OCI-LY7 (cell line): ENCODE measurements around the gene OTOP1. TPM values are rescaled to one million over a fixed set of nuclear protein-coding genes. Genes with fewer than 3 reads are reported as not detected.

ENCODE experiments used
- BruUV-seq: library from RNA; stranded (reverse); fragments of 400-500 nt; replicated peaks from 2 replicates; lab custom pipeline; 2021; lab: Mats Ljungman, UMichigan
- CTCF ChIA-PET: fragments of 300-600 bp; sonication (Branson Sonifier 250); formaldehyde crosslinking; loops from one replicate; lab custom pipeline; 2022; ENCODE audit warnings: antibody characterized with exemption; ENCODE audit not compliant: unreplicated experiment; lab: Charles Lee
- POLR2A ChIA-PET: fragments of 300-600 bp; sonication (Branson Sonifier 250); formaldehyde crosslinking; loops from one replicate; lab custom pipeline; 2022; ENCODE audit warnings: antibody characterized with exemption; lab: Charles Lee
- DNase-seq: peaks from one replicate; pipeline ENCODE4 v3.0.0-alpha.2; 2015; ENCODE audit warnings: low spot score
- H2AFZ ChIP-seq: fragments of 200-600 bp; sonication (generic), shearing (Covaris generic); 2 replicates; pipeline ENCODE4 v1.6.1; 2014; ENCODE audit warnings: mild to moderate bottlenecking, antibody characterized with exemption, low read length, moderate library complexity
- H3K27ac ChIP-seq: fragments of 200-600 bp; sonication (generic); 2 replicates; pipeline ENCODE4 v1.5.1; 2014; ENCODE audit warnings: mixed run types, low read depth, mild to moderate bottlenecking, moderate library complexity, low read length, inconsistent platforms; ENCODE audit not compliant: poor library complexity, severe bottlenecking
- H3K36me3 ChIP-seq: fragments of 200-600 bp; sonication (generic); 2 replicates; pipeline ENCODE4 v1.6.1; 2014; ENCODE audit warnings: mild to moderate bottlenecking, antibody characterized with exemption, low read length, moderate library complexity, mixed read lengths; ENCODE audit not compliant: insufficient read depth
- H3K4me1 ChIP-seq: fragments of 200-600 bp; sonication (generic); 2 replicates; pipeline ENCODE4 v1.5.1; 2014; ENCODE audit warnings: mild to moderate bottlenecking, low read length; ENCODE audit not compliant: insufficient read depth, poor library complexity, severe bottlenecking
- H3K4me2 ChIP-seq: fragments of 200-600 bp; sonication (generic); 2 replicates; pipeline ENCODE4 v1.6.1; 2014; ENCODE audit warnings: mild to moderate bottlenecking, low read length
- H3K4me3 ChIP-seq: fragments of 200-600 bp; sonication (generic); 2 replicates; pipeline ENCODE4 v1.5.1; 2014; ENCODE audit warnings: mild to moderate bottlenecking, low read depth, low read length; ENCODE audit not compliant: poor library complexity, severe bottlenecking
- H3K79me2 ChIP-seq: fragments of 200-600 bp; sonication (generic); 2 replicates; pipeline ENCODE4 v1.6.1; 2016; ENCODE audit warnings: low read depth, mild to moderate bottlenecking, low read length, moderate library complexity, mixed read lengths; ENCODE audit not compliant: insufficient read depth
- H3K9me2 ChIP-seq: fragments of 200-600 bp; sonication (generic); 2 replicates; pipeline ENCODE4 v1.6.1; 2016; ENCODE audit warnings: mild to moderate bottlenecking, low read length, mixed read lengths; ENCODE audit not compliant: insufficient read depth
- H3K9me3 ChIP-seq: fragments of 200-600 bp; sonication (generic); 2 replicates; pipeline ENCODE4 v1.6.1; 2014; ENCODE audit warnings: mild to moderate bottlenecking, mixed run types, low read length, mixed read lengths
- H4K20me1 ChIP-seq: fragments of 200-600 bp; sonication (generic); 2 replicates; pipeline ENCODE4 v1.6.1; 2014; ENCODE audit warnings: mild to moderate bottlenecking, antibody characterized with exemption, low read length, moderate library complexity, mixed read lengths; ENCODE audit not compliant: insufficient read depth
- CTCF ChIP-seq: fragments of 200-600 bp; sonication (generic); conservative IDR thresholded peaks from 2 replicates; pipeline ENCODE4 v1.5.1; 2014; ENCODE audit warnings: mild to moderate bottlenecking, antibody characterized with exemption, low read length, moderate library complexity, mixed read lengths
- EZH2phosphoT487 ChIP-seq: fragments of 200-600 bp; sonication (generic); IDR thresholded peaks from 2 replicates; pipeline ENCODE4 v1.6.1; 2018; ENCODE audit warnings: low read depth, borderline replicate concordance, mild to moderate bottlenecking, mixed run types, antibody characterized with exemption, low read length, moderate library complexity, mixed read lengths
- intact Hi-C: fragments of 100-400 bp; cut with micrococcal nuclease; formaldehyde crosslinking; loops from one replicate; pipeline ENCODE4 v1.10.0; 2022; ENCODE audit not compliant: unreplicated experiment
- total RNA-seq, 2 experiments: library from RNA; depleted of rRNA in 1 of 2; stranded (reverse); fragments of >200 nt in 1 of 2; shearing (Covaris generic) in 1 of 2; gene quantifications; 2 replicates each; pipeline ENCODE4 v1.2.3, GENCODE V29; 2014 to 2022

The OTOP1 gene
- total RNA-seq, 2 experiments from 2014 or later, result not detected

GRCh38 chr4:4254666-4255065 is 27.9 kb upstream of the OTOP1 start:
- DNase-seq, result no peak
- Histone ChIP-seq H3K27ac (no peak overlapping the region), H3K36me3 (no peaks in the 10 kb centered on the region), H3K4me3 (no peak overlapping the region), H3K4me2 (no peak overlapping the region), H3K79me2 (no peaks in the 10 kb centered on the region), H4K20me1 (no peaks in the 10 kb centered on the region), H3K9me2 (no peaks in the 10 kb centered on the region), H3K4me1 (no peaks in the 10 kb centered on the region), H3K9me3 (peaks cover 8% of the 10 kb centered on the region; the same call in 1 of the 2 replicates), H2AFZ (no peak overlapping the region)
- ChIA-PET CTCF (interaction anchor here (1.0 kb wide), 1 partner anchor 82 kb away, joined by 3 read pairs; no protein-coding TSS in a partner anchor), POLR2A (no interaction called here)
- TF ChIP-seq CTCF (no peak), EZH2phosphoT487 (no peak)
- intact Hi-C loops, result loop anchor here (10.0 kb wide), 1 partner anchor 290 kb away; the partner anchor contains the start of gene STX18
- no TSS peak for BruUV-seq

- intact Hi-C loops, result loop anchor here (10.0 kb wide), 1 partner anchor 291 kb away; the partner anchor contains the start of gene STX18
- H4K20me1 ChIP-seq, result no peaks in the 10 kb centered on the region
These were observed 27.5 kb upstream of the OTOP1 start for GRCh38 chr4:4254199-4254598.

More at GRCh38 chr4:4254199-4254598, 27.5 kb upstream of the OTOP1 start:
- Histone ChIP-seq H3K9me2 (no peaks in the 10 kb centered on the region), H3K27ac (no peak overlapping the region), H2AFZ (no peak overlapping the region), H3K36me3 (no peaks in the 10 kb centered on the region), H3K4me2 (no peak overlapping the region), H3K79me2 (no peaks in the 10 kb centered on the region), H3K4me3 (no peak overlapping the region), H3K4me1 (no peaks in the 10 kb centered on the region), H3K9me3 (peaks cover 8% of the 10 kb centered on the region; the same call in 1 of the 2 replicates)
- BruUV-seq, result no TSS peak
- ChIA-PET CTCF (interaction anchor here (1.0 kb wide), 1 partner anchor 82 kb away, joined by 3 read pairs; no protein-coding TSS in a partner anchor), POLR2A (no interaction called here)
- DNase-seq, result no peak
- TF ChIP-seq EZH2phosphoT487 (no peak), CTCF (no peak)
